NCI-H345 treated with DMSO at 0.1 percent for 48 hours (cell line): ENCODE measurements around the gene SULT1C2.
"Not testable (repeated sequence)": the region's sequence is repeated elsewhere in the genome, so short reads cannot be mapped to it uniquely, and the experiment has no call there.

Experiments
- DNase-seq: peaks from one replicate; lab custom pipeline; 2025; ENCODE audit not compliant: unreplicated experiment; lab: John Stamatoyannopoulos, UW

SULT1C2 gene

GRCh38 chr2:108348816-108349570 is 60.3 kb downstream of the SULT1C2 start:
- DNase-seq: no peak

- no peak for DNase-seq
Measured at GRCh38 chr2:108349571-108349928, 60.9 kb downstream of the SULT1C2 start.

GRCh38 chr2:108351889-108352288 is 63.2 kb downstream of the SULT1C2 start:
- DNase-seq: no peak

GRCh38 chr2:108354136-108354535 is 65.4 kb downstream of the SULT1C2 start:
- DNase-seq: no peak

GRCh38 chr2:108355906-108356734 is 67.4 kb downstream of the SULT1C2 start:
- no peak for DNase-seq

GRCh38 chr2:108359336-108359735 is 70.6 kb downstream of the SULT1C2 start:
- DNase-seq: not testable (repeated sequence)
